Vagina (tissue), 2 donors: ENCODE results near the gene FMN2. TPM values are rescaled to one million over a fixed set of nuclear protein-coding genes. Genes with fewer than 3 reads are reported as not detected.

Experiments used
- DNase-seq, 2 donors: peaks; one replicate each; pipeline ENCODE4 v3.0.0-alpha.2; 2017; ENCODE audit errors: extremely low spot score in 2 of 2
- H3K27ac ChIP-seq: fragments of 200-600 bp; sonication (generic); one replicate; pipeline ENCODE4 v1.5.1; 2019
- H3K27me3 ChIP-seq: fragments of 200-600 bp; sonication (generic); one replicate; pipeline ENCODE4 v1.5.1; 2019
- H3K36me3 ChIP-seq, 2 donors: fragments of 200-600 bp; sonication (generic); one replicate each; pipeline ENCODE4 v1.5.1; 2017 to 2019
- H3K4me1 ChIP-seq: fragments of 200-600 bp; sonication (generic); one replicate; pipeline ENCODE4 v1.5.1; 2019
- H3K4me3 ChIP-seq, 2 donors: fragments of 200-600 bp; sonication (generic); 1 replicate in 1 of 2; 2 replicates in 1 of 2; pipeline ENCODE4 v1.5.1; 2016 to 2019
- H3K9me3 ChIP-seq: fragments of 200-600 bp; sonication (generic); one replicate; pipeline ENCODE4 v1.5.1; 2019
- POLR2A ChIP-seq, 2 donors: fragments of 450-650 bp; IDR thresholded peaks; one replicate each; pipeline ENCODE4 v1.6.1; 2017; ENCODE audit warnings: antibody characterized with exemption in 2 of 2, mild to moderate bottlenecking in 2 of 2, moderate library complexity in 2 of 2
- POLR2AphosphoS5 ChIP-seq, 2 donors: sonication (generic); formaldehyde crosslinking; IDR thresholded peaks; one replicate each; pipeline ENCODE4 v1.9.0; 2017; ENCODE audit warnings: antibody characterized with exemption in 2 of 2, mild to moderate bottlenecking in 2 of 2, low read depth in 1 of 2; ENCODE audit not compliant: insufficient read depth in 1 of 2
- intact Hi-C: fragments of 100-400 bp; cut with DNase I; formaldehyde crosslinking; loops from one replicate; pipeline ENCODE4 v1.15.1; 2023
- total RNA-seq: library from RNA; depleted of rRNA; stranded (reverse); fragments of >200 nt; gene quantifications from one replicate; pipeline ENCODE4 v1.2.3, GENCODE V29; 2016
- TF ChIP-seq, protein P1 (sequence below), 3 experiments: fragments of 450-650 bp in 2 of 3; fragments of 200-600 bp in 1 of 3; sonication (generic) in 1 of 3; IDR thresholded peaks; one replicate each; pipeline ENCODE4 v1.5.1; 2017 to 2019; ENCODE audit warnings: antibody characterized with exemption in 3 of 3, mild to moderate bottlenecking in 2 of 3, moderate library complexity in 2 of 3

The FMN2 gene
- total RNA-seq, 1 donor from 2014 or later: not detected

DNA sequence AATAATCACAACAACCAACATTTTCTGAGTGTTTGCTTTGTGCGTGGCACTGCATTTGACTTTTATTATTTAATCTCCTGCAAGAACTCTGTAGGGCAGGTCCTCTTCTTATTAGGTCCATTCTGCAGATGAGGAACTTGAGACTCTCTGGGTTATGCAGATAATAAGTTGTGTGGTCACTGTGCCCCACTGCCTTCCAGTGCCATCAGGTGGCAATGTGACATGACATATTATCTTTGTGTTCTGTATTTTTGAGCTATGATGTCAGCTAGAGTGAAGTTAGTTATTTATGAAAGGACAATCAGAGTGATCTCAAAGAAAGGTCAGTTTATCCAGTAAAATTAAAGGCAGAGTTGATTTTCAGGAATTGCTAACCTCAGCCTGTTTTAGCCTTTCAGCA is 196.0 kb downstream of the FMN2 start:
- Histone ChIP-seq H3K36me3 (no peaks in the 10 kb centered on the region), H3K4me3 (no peak overlapping the region), H3K27me3 (no peaks in the 10 kb centered on the region), H3K4me1 (no peaks in the 10 kb centered on the region), H3K27ac (no peak overlapping the region), H3K9me3 (no peaks in the 10 kb centered on the region)
- TF ChIP-seq POLR2AphosphoS5 (IDR thresholded peaks at IDR 0.05; ENCODE audit: insufficient read depth in 1 of 2, low read depth in 1 of 2) (no peak), POLR2A (IDR thresholded peaks at IDR 0.05) (no peak)
- TF ChIP-seq, protein P1, sequence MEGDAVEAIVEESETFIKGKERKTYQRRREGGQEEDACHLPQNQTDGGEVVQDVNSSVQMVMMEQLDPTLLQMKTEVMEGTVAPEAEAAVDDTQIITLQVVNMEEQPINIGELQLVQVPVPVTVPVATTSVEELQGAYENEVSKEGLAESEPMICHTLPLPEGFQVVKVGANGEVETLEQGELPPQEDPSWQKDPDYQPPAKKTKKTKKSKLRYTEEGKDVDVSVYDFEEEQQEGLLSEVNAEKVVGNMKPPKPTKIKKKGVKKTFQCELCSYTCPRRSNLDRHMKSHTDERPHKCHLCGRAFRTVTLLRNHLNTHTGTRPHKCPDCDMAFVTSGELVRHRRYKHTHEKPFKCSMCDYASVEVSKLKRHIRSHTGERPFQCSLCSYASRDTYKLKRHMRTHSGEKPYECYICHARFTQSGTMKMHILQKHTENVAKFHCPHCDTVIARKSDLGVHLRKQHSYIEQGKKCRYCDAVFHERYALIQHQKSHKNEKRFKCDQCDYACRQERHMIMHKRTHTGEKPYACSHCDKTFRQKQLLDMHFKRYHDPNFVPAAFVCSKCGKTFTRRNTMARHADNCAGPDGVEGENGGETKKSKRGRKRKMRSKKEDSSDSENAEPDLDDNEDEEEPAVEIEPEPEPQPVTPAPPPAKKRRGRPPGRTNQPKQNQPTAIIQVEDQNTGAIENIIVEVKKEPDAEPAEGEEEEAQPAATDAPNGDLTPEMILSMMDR (IDR thresholded peaks at IDR 0.05): no peak
- no peak for DNase-seq
- intact Hi-C loops: no loop called here

DNA sequence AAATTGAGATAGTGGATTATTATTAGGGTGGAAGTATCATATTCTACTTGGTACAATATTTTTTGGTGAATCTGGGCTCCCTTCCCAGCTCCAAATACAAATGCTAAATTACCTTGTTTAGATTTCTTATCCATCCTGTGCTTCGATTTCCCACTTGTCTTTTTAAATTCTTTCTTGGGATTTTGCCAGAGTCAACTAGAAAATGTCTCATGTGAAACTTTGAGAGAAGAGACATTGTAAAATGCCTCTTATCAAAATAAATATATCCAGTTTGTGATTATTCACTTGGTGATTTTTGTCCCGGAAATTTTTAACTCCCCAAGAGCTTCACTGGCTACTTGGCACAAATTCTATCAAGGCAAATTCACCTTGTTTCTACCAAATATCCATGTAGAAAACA is 202.0 kb downstream of the FMN2 start:
- Histone ChIP-seq H3K9me3 (no peaks in the 10 kb centered on the region), H3K36me3 (no peaks in the 10 kb centered on the region), H3K4me1 (no peaks in the 10 kb centered on the region), H3K27me3 (no peaks in the 10 kb centered on the region), H3K4me3 (no peak overlapping the region), H3K27ac (no peak overlapping the region)
- TF ChIP-seq POLR2AphosphoS5 (IDR thresholded peaks at IDR 0.05; ENCODE audit: insufficient read depth in 1 of 2, low read depth in 1 of 2) (no peak), POLR2A (IDR thresholded peaks at IDR 0.05) (no peak)
- TF ChIP-seq, protein P1 (IDR thresholded peaks at IDR 0.05): no peak
- no peak for DNase-seq
- intact Hi-C loops: no loop called here

DNA sequence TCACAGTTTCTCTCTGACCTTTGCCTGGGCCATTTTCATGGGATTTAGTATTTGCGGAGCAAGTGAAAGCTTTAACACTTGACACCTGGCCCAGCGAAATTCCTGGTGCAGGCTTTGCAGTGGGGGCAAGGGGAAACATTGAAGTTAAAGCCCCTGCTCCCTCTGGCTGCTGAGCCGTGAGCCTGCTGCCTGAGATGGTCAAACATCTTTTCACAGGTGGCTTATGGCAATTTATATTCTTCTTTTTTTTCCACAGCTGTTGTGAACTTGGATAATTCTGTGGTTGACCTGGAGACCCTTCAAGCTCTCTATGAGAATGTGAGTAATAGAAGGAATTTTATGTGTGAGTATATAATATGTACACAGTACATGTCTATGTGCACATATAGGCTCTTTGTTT is 202.9 kb downstream of the FMN2 start:
- H3K36me3 ChIP-seq: no peaks in the 10 kb centered on the region
- H3K27me3 ChIP-seq: no peaks in the 10 kb centered on the region
- H3K4me3 ChIP-seq: no peak overlapping the region
- intact Hi-C loops: no loop called here
- no peak for DNase-seq
- no peaks in the 10 kb centered on the region for H3K4me1 ChIP-seq
- no peak for TF ChIP-seq POLR2A (IDR thresholded peaks at IDR 0.05)
- no peak for TF ChIP-seq POLR2AphosphoS5 (IDR thresholded peaks at IDR 0.05; ENCODE audit: insufficient read depth in 1 of 2, low read depth in 1 of 2)
- H3K9me3 ChIP-seq: no peaks in the 10 kb centered on the region
- H3K27ac ChIP-seq: no peak overlapping the region

DNA sequence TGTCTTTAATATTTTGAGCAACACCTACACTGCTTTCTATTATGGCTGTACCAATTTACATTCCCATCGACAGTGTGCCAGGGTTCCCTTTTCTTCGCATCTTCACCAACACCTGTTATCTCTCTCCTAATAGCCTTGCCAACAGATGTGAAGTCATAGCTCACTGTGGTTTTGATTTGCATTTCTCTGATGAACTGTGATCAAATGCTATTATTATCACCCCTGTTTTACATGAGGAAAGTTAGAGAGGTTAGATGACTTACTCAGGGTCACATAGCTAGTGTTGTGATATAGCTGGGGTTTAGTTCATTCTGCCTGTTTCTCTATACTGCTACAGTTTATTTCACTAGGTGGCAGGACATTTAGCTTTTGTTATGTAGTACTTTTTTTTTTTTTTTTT is 204.1 kb downstream of the FMN2 start:
- intact Hi-C loops: no loop called here
- no peak overlapping the region for H3K27ac ChIP-seq
- no peaks in the 10 kb centered on the region for H3K4me1 ChIP-seq
- H3K36me3 ChIP-seq: no peaks in the 10 kb centered on the region
- H3K4me3 ChIP-seq: no peak overlapping the region
- no peaks in the 10 kb centered on the region for H3K9me3 ChIP-seq
- H3K27me3 ChIP-seq: no peaks in the 10 kb centered on the region
- no peak for DNase-seq
- TF ChIP-seq, protein P1 (IDR thresholded peaks at IDR 0.05): no peak
- TF ChIP-seq POLR2A (IDR thresholded peaks at IDR 0.05): no peak
- TF ChIP-seq POLR2AphosphoS5 (IDR thresholded peaks at IDR 0.05; ENCODE audit: insufficient read depth in 1 of 2, low read depth in 1 of 2): no peak

DNA sequence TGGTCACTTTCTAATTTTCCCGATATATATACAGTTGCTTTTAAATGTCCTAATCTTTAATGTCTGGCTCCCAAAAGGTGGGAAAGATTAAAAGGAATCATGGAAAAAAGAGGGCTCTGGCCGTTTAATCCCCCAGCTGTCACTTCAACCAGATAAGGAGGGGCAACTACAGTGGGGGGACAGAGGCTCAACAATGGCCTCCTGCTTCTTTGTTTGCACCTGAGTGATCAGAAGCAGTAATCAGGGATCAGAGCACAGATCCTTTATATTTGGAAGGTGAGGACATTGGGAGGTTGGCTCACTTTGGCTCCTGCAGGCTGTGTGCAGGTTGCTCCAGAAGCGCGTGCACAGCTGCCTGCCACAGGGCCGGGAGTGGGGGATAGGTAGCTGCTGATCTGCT is 212.8 kb downstream of the FMN2 start:
- Histone ChIP-seq H3K9me3 (no peaks in the 10 kb centered on the region), H3K4me1 (no peaks in the 10 kb centered on the region), H3K27me3 (no peaks in the 10 kb centered on the region), H3K27ac (no peak overlapping the region), H3K36me3 (no peaks in the 10 kb centered on the region), H3K4me3 (no peak overlapping the region)
- intact Hi-C loops: no loop called here
- no peak for DNase-seq
- TF ChIP-seq, protein P1 (IDR thresholded peaks at IDR 0.05): no peak
- TF ChIP-seq POLR2AphosphoS5 (IDR thresholded peaks at IDR 0.05; ENCODE audit: insufficient read depth in 1 of 2, low read depth in 1 of 2): no peak

DNA sequence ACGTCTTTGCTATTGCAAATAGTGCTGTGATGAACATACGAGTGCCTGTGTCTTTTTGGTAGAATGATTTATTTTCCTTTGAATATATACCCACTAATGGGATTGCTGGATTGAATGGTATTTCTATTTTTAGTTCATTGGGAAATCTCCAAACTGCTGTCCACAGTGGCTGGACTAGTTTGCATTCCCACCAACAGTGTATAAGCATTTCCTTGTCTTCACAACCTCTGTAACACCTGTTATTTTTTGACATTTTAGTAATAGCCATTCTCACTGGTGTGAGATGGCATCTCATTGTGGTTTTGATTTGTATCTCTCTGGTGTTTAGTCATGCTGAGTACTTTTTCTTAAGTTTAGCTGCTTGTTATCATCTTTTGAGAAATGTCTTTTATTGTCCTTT is 215.0 kb downstream of the FMN2 start:
- H3K9me3 ChIP-seq: no peaks in the 10 kb centered on the region
- no peaks in the 10 kb centered on the region for H3K27me3 ChIP-seq
- no peak overlapping the region for H3K27ac ChIP-seq
- H3K4me1 ChIP-seq: no peaks in the 10 kb centered on the region
- TF ChIP-seq POLR2AphosphoS5 (IDR thresholded peaks at IDR 0.05; ENCODE audit: insufficient read depth in 1 of 2, low read depth in 1 of 2) (no peak), POLR2A (IDR thresholded peaks at IDR 0.05) (no peak)
- TF ChIP-seq, protein P1 (IDR thresholded peaks at IDR 0.05): no peak
- H3K36me3 ChIP-seq: no peaks in the 10 kb centered on the region
- no peak overlapping the region for H3K4me3 ChIP-seq
- DNase-seq: no peak
- intact Hi-C loops: no loop called here
